Glomerular visceral epithelial cell (primary cell): Measurements from ENCODE around the gene DNAJC10.

ENCODE experiments used
- DNase-seq: peaks from one replicate; pipeline ENCODE4 v3.0.0-alpha.2; 2016; ENCODE audit errors: extremely low spot score

The DNAJC10 gene

GRCh38 chr2:182833084-182833854 lies 117.2 kb downstream of the DNAJC10 start:
- no peak for DNase-seq

- no peak for DNase-seq
Measured at GRCh38 chr2:182834293-182834692, 118.2 kb downstream of the DNAJC10 start.

- no peak for DNase-seq
Measured at GRCh38 chr2:182836451-182836850, 120.4 kb downstream of the DNAJC10 start.
